ENCODE results near the gene GRM6.

GRM6 gene

DNA sequence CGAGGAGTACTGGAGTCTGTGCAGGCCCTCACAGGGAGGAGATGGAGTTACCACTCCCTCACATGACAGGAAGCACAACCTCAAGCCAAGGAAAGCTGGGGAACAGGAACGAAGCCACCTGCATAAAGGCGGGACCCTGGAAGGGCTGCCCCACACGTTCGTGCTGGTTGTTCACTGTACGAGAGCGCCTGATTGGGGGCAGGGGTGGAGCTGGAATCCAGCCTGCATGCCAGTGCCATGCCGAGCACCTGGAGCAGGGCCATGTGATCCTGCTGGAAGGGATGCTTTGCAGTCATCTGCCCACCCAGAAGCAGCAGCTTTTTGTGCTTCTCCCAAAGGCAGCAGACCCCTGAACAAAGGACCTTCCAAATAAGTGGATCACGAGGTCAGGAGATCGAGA lies 11.4 kb downstream of the GRM6 start:
- DNase-seq = no peak

DNA sequence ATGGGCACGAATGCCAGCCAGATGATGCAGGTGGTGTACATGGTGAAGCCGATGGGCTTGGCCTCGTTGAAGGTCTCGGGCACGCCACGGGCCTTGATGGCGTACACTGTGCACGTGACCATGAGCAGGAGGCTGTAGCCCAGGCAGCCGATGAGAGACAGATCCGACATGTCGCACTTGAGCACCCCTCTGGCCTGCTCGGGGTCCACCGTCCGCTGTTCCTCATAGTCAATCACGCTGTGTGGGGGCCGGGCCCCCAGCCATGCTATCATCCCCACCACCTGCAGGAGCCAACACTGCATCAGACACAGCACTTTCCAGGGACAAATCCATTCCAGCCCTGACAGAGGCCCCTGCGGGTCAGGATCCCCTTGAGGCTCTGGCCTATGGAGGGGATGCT lies 12.2 kb downstream of the GRM6 start:
- no peak for DNase-seq

DNA sequence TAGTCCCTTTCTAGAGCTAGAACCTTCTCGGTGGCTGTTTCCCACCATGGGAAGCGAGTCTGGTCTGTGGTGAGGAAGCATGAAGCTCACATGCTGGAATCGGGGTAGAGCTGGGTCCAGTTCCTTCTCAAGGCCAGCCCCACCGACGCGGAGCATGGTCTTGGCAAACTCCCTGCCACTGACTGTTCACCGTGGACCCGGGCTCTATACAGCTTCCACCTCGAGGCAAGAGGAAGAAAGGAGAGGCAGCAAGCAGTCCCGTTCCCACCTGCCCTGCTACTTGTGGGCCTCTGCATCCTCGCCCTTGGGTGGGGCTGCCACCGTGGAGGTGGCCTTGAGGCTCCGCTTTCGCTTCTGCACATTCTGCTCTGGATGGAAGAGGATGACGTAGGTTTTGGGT lies 13.7 kb downstream of the GRM6 start:
- DNase-seq = no peak

DNA sequence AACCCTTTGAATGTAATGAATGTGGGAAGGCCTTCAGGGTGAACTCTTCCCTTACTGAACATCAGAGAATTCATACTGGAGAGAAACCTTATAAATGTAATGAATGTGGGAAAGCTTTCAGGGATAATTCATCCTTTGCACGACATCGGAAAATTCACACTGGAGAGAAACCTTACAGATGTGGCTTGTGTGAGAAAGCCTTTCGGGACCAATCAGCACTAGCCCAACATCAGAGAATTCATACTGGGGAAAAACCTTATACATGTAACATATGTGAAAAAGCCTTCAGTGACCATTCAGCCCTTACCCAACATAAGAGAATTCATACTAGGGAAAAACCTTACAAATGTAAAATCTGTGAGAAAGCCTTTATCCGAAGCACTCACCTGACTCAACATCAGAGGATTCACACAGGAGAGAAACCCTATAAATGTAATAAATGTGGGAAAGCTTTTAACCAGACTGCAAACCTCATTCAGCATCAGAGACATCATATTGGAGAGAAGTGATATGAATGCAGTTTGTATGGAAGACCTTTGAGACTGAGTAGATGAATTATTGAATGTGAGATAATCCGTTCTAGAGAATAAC lies 29.6 kb downstream of the GRM6 start:
- DNase-seq = no peak

DNA sequence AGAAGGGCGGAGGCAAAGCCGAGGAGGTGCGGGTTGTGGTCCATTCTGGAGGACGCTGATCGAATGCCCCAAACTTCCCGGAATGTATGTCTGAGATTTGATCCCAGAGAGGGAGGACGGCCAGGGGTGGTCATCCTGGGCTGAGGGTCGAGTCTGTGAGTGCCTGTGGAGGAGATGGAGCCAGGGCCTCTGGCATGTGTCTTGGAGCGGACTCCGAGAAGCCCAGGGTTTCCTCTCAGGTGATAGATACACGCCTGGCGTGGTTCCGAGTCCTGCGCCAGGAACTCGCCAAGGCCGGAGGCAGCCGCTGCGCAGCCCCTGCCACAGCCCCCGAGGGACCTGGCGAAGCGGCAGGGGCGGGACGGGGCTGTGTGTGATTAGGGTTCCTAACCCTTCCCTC lies 53.8 kb downstream of the GRM6 start:
- no peak for DNase-seq

DNA sequence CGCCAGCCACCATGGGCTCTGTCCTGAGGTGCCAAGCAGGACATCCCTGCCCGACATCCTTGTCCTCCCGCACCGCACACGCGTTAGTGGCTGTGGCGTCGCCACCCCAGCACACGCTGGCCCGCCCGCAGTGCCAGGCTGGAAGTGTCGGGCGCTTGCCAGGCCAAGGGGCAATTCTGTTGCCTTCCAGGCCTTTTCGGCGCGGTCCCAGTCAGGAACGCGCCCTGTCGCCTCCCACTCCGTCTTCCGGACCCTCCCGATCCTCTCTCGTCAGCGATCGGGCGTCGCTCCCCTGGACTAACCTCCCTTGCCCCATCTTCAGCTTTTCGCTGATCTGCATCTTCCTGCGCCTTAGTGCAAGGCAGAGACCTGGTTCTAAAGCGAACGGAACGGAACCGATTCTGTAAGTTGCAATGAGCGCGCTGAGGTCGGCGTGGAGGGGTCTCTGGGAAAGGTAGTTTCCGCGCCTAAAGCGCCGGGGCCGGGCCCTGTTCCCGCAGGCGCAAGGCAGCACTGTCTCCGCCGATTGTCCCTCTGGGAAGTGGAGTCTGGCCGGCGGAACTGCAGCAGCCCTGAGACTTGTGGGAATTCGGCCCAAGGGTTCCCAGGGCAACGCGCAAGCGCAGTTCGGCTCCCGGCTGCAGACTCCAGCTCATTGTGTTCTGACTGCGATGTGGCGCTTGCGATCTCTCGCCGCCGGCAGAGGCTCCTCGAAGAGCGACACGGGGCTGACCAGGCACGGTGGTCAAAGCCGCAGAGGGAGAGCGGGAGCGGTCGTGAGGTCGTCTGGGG lies 54.4 kb downstream of the GRM6 start, which contains the start of gene ZNF454:
Gene ZNF454 (plus strand): TSS at position 630 of the 792 bp plus-strand sequence. CDS start 1,594 bp downstream, outside the sequence.
- no peak for DNase-seq

DNA sequence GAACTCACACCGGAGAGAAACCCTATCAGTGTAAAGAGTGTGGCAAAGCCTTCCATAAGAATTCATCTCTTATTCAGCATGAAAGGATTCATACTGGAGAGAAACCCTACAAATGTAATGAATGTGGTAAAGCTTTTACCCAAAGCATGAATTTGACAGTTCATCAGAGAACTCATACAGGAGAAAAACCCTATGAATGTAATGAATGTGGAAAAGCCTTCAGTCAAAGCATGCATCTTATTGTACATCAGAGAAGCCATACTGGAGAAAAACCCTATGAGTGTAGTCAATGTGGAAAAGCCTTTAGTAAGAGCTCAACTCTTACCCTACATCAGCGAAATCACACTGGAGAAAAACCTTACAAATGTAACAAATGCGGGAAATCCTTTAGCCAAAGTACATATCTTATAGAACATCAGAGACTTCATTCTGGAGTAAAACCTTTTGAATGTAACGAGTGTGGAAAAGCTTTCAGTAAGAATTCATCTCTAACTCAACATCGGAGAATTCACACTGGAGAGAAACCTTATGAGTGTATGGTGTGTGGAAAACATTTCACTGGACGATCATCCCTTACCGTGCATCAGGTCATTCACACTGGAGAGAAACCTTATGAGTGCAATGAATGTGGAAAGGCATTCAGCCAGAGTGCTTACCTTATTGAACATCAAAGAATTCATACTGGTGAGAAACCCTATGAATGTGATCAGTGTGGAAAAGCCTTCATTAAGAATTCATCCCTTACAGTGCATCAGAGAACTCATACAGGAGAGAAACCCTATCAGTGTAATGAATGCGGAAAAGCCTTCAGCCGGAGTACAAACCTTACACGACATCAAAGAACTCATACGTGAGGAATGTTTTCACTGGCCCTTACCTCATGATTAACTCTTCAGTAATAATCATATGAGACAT lies 63.0 kb downstream of the GRM6 start:
- no peak for DNase-seq
